Chondrocyte (in vitro differentiated cells): ENCODE data around the gene TREM1. TPM values are rescaled to one million over a fixed set of nuclear protein-coding genes. Genes with fewer than 3 reads are reported as not detected.

Source experiments
- DNase-seq: peaks from one replicate; pipeline ENCODE4 v3.0.0; 2021; ENCODE audit warnings: mixed read lengths, low spot score
- H3K27ac Mint-ChIP-seq: one replicate; pipeline ENCODE4 v1.8.0; 2021; ENCODE audit warnings: mild to moderate bottlenecking, moderate library complexity, mixed read lengths; ENCODE audit not compliant: unreplicated experiment
- H3K27me3 Mint-ChIP-seq: 2 replicates; pipeline ENCODE4 v1.8.0; 2021; ENCODE audit warnings: low read depth, mixed read lengths
- H3K36me3 Mint-ChIP-seq: 2 replicates; pipeline ENCODE4 v1.8.0; 2021; ENCODE audit warnings: low read depth, mixed read lengths
- H3K4me1 Mint-ChIP-seq: 2 replicates; pipeline ENCODE4 v1.8.0; 2021; ENCODE audit warnings: low read depth, mild to moderate bottlenecking, mixed read lengths
- H3K4me3 Mint-ChIP-seq: one replicate; pipeline ENCODE4 v1.8.0; 2021; ENCODE audit warnings: mild to moderate bottlenecking, moderate library complexity, mixed read lengths; ENCODE audit not compliant: unreplicated experiment
- H3K9me3 Mint-ChIP-seq: 2 replicates; pipeline ENCODE4 v1.8.0; 2021; ENCODE audit warnings: low read depth, mixed read lengths
- CTCF ChIP-seq: fragments of 200-600 bp; sonication (generic); IDR thresholded peaks from 2 replicates; pipeline ENCODE4 v1.5.0; 2021; ENCODE audit warnings: antibody characterized with exemption, mild to moderate bottlenecking, moderate library complexity
- total RNA-seq: library from RNA; stranded (reverse); gene quantifications from 3 replicates; pipeline ENCODE4 v1.2.1, GENCODE V29; 2021

The TREM1 gene
- total RNA-seq, 1 donor from 2014 or later = 0.25 TPM

GRCh38 chr6:41325446-41326066 lies 39.1 kb upstream of the TREM1 start:
- no peak for DNase-seq
- Mint-ChIP-seq H3K9me3 (no peaks in the 10 kb centered on the region), H3K4me1 (no peaks in the 10 kb centered on the region), H3K36me3 (no peaks in the 10 kb centered on the region), H3K27me3 (peaks cover 44% of the 10 kb centered on the region), H3K4me3 (no peak overlapping the region), H3K27ac (no peak overlapping the region)
- no peak for TF ChIP-seq CTCF

GRCh38 chr6:41321183-41321582 lies 34.7 kb upstream of the TREM1 start:
- TF ChIP-seq CTCF = no peak
- Mint-ChIP-seq H3K27ac (no peak overlapping the region), H3K27me3 (peaks cover 37% of the 10 kb centered on the region)

GRCh38 chr6:41318654-41319565 lies 32.4 kb upstream of the TREM1 start:
- H3K27me3 Mint-ChIP-seq = peaks cover 38% of the 10 kb centered on the region
- peak overlapping the region; percentile 62 for H3K4me3 Mint-ChIP-seq
- TF ChIP-seq CTCF = peak; percentile 100
- no peaks in the 10 kb centered on the region for H3K9me3 Mint-ChIP-seq
- peak; percentile 92 for DNase-seq
- no peak overlapping the region for H3K27ac Mint-ChIP-seq
- H3K4me1 Mint-ChIP-seq = peaks cover 11% of the 10 kb centered on the region
- no peaks in the 10 kb centered on the region for H3K36me3 Mint-ChIP-seq

More at GRCh38 chr6:41321183-41321582, 34.7 kb upstream of the TREM1 start:
- Mint-ChIP-seq H3K9me3 (no peaks in the 10 kb centered on the region), H3K36me3 (no peaks in the 10 kb centered on the region), H3K4me3 (no peak overlapping the region), H3K4me1 (peaks cover 11% of the 10 kb centered on the region)
- DNase-seq = no peak

- Mint-ChIP-seq H3K4me1 (peaks cover 11% of the 10 kb centered on the region), H3K27ac (no peak overlapping the region), H3K36me3 (no peaks in the 10 kb centered on the region), H3K27me3 (peaks cover 42% of the 10 kb centered on the region), H3K9me3 (no peaks in the 10 kb centered on the region), H3K4me3 (peak overlapping the region; percentile 62)
- no peak for DNase-seq
- no peak for TF ChIP-seq CTCF
Observed at GRCh38 chr6:41318261-41318653, 31.8 kb upstream of the TREM1 start.

GRCh38 chr6:41315943-41316620 lies 29.6 kb upstream of the TREM1 start:
- no peak for DNase-seq
- TF ChIP-seq CTCF = no peak
- no peaks in the 10 kb centered on the region for H3K9me3 Mint-ChIP-seq
- no peak overlapping the region for H3K4me3 Mint-ChIP-seq
- H3K27ac Mint-ChIP-seq = no peak overlapping the region
- peaks cover 11% of the 10 kb centered on the region for H3K4me1 Mint-ChIP-seq
- H3K36me3 Mint-ChIP-seq = no peaks in the 10 kb centered on the region
- peaks cover 61% of the 10 kb centered on the region for H3K27me3 Mint-ChIP-seq
